Measurements from ENCODE around the gene E2F4.

DNA sequence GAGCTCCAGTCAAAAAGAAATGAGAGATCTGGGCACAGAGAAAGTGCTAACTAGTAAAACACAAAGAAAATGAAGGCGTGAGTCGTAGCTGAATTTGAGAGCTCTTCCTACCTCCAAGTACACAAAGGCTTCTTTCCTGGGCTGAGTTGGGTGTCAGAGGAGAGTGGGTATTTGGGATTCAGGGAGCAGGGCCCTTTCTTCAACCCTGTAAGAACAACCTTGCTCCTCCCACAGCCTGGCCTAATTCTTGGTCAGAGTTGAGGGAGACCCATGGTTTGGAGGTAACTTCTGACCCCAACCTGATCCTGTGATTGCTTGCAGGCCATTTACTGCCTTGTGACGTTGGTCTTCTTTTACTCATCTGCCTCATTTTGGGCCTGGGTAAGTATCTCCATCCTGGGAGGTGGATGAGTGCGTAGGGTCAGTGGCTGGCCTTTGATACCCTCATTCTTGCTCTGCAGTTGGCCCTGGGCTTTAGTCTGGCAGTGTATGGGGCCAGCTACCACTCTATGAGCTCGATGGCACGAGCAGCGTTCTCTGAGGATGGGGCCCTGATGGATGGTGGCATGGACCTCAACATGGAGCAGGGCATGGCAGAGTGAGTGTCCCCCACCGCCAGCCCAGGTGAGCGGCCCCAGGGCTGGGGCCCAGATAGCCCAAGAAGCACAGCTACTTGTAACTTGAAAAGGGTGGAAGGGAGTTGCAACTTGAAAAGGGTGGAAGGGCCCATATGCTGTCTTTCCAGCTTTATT, 36.3 kb downstream of the E2F4 start:
- TF ChIP-seq, protein P1, sequence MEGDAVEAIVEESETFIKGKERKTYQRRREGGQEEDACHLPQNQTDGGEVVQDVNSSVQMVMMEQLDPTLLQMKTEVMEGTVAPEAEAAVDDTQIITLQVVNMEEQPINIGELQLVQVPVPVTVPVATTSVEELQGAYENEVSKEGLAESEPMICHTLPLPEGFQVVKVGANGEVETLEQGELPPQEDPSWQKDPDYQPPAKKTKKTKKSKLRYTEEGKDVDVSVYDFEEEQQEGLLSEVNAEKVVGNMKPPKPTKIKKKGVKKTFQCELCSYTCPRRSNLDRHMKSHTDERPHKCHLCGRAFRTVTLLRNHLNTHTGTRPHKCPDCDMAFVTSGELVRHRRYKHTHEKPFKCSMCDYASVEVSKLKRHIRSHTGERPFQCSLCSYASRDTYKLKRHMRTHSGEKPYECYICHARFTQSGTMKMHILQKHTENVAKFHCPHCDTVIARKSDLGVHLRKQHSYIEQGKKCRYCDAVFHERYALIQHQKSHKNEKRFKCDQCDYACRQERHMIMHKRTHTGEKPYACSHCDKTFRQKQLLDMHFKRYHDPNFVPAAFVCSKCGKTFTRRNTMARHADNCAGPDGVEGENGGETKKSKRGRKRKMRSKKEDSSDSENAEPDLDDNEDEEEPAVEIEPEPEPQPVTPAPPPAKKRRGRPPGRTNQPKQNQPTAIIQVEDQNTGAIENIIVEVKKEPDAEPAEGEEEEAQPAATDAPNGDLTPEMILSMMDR (IDR thresholded peaks at IDR 0.05), result no peak
- TF ChIP-seq POLR2A (IDR thresholded peaks at IDR 0.05), result no peak

Measured in testis (tissue), 2 donors.